A549 (cell line): ENCODE results near the gene ARHGAP30. TPM values are rescaled to one million over a fixed set of nuclear protein-coding genes. Genes with fewer than 3 reads are reported as not detected.

Experiments
- ATAC-seq, 2 experiments: fragments of 200-7000 bp in 1 of 2; fragments of >200 bp in 1 of 2; cut with Nextera tagmentation in 1 of 2; cut with Tn5 transposase in 1 of 2; 3 replicates each; pipeline versions ENCODE4 v1.8.0 to v1.9.1; 2018 to 2020; ENCODE audit warnings: mild to moderate bottlenecking in 1 of 2, moderate library complexity in 1 of 2
- CTCF ChIA-PET: fragments of 300-600 bp; sonication (Branson Sonifier 250); formaldehyde crosslinking; extraction: SDS; loops from one replicate; lab custom pipeline; 2021; ENCODE audit warnings: antibody characterized with exemption, inconsistent platforms; lab: Yijun Ruan, JAX
- POLR2A ChIA-PET: fragments of 350-600 bp; formaldehyde crosslinking; extraction: SDS; loops from one replicate; lab custom pipeline; 2021; ENCODE audit warnings: antibody characterized with exemption, inconsistent platforms; lab: Yijun Ruan, JAX
- DNase-seq, 2 experiments: peaks; one replicate each; pipeline versions ENCODE4 v3.0.0 to v3.0.0-alpha.2; 2011 to 2016; ENCODE audit warnings: low read depth in 1 of 2, low spot score in 1 of 2
- FAIRE-seq: peaks from 2 replicates; lab custom pipeline; 2011; peaks lifted over from hg19 to GRCh38; lab: Jason Lieb, UNC
- H3K27ac ChIP-seq, 2 experiments: fragments of >200 bp; sonication (Bioruptor Twin); formaldehyde crosslinking; 3 replicates each; pipeline ENCODE4 v1.5.1; 2016 to 2017
- H3K4me1 ChIP-seq: fragments of >200 bp; sonication (Bioruptor Twin); formaldehyde crosslinking; 3 replicates; pipeline ENCODE4 v1.6.1; 2016
- H3K4me2 ChIP-seq: fragments of >200 bp; sonication (Bioruptor Twin); formaldehyde crosslinking; 3 replicates; pipeline ENCODE4 v1.6.1; 2016
- H3K4me3 ChIP-seq: fragments of >200 bp; sonication (Bioruptor Twin); formaldehyde crosslinking; 3 replicates; pipeline ENCODE4 v1.5.1; 2016
- H3K9me3 ChIP-seq: fragments of >200 bp; sonication (Bioruptor Twin); formaldehyde crosslinking; 3 replicates; pipeline ENCODE4 v1.6.1; 2016
- CBX2 ChIP-seq: fragments of 200-600 bp; sonication (generic); IDR thresholded peaks from 2 replicates; pipeline ENCODE4 v1.6.1; 2016; ENCODE audit warnings: low read depth, mild to moderate bottlenecking, borderline replicate concordance
- EHMT2 ChIP-seq: fragments of 200-600 bp; sonication (generic); IDR thresholded peaks from 2 replicates; pipeline ENCODE4 v1.6.1; 2016; ENCODE audit warnings: antibody characterized with exemption, low read depth, mild to moderate bottlenecking, moderate library complexity
- FOSB ChIP-seq: fragments of 250-450 bp; sonication (Bioruptor Pico); IDR thresholded peaks from 2 replicates; pipeline ENCODE4 v1.5.0; 2020; ENCODE audit warnings: mild to moderate bottlenecking, moderate library complexity
- HDAC2 ChIP-seq: fragments of 200-600 bp; sonication (generic); IDR thresholded peaks from 2 replicates; pipeline ENCODE4 v1.6.1; 2016
- HOXA7 ChIP-seq: fragments of 250-450 bp; sonication (Bioruptor Pico); IDR thresholded peaks from 2 replicates; pipeline ENCODE4 v1.5.0; 2020; ENCODE audit warnings: mild to moderate bottlenecking, moderate library complexity
- HOXB13 ChIP-seq: fragments of 250-450 bp; sonication (Bioruptor Pico); IDR thresholded peaks from 2 replicates; pipeline ENCODE4 v1.5.0; 2020; ENCODE audit warnings: low read depth, mild to moderate bottlenecking, moderate library complexity
- HOXB5 ChIP-seq: fragments of 250-450 bp; sonication (Bioruptor Pico); IDR thresholded peaks from 2 replicates; pipeline ENCODE4 v1.5.0; 2020; ENCODE audit warnings: mild to moderate bottlenecking, moderate library complexity
- JUN ChIP-seq, 2 experiments: fragments of >200 bp; sonication (Bioruptor Twin); formaldehyde crosslinking; IDR thresholded peaks; 2 replicates in 1 of 2; 3 replicates in 1 of 2; pipeline ENCODE4 v1.6.1; 2016 to 2017
- KDM5A ChIP-seq: fragments of 200-600 bp; sonication (generic); IDR thresholded peaks from 2 replicates; pipeline ENCODE4 v1.6.1; 2016; ENCODE audit warnings: antibody characterized with exemption, mild to moderate bottlenecking
- MAZ ChIP-seq: fragments of 150-350 bp; IDR thresholded peaks from 2 replicates; pipeline ENCODE4 v1.6.1; 2014; ENCODE audit warnings: antibody characterized with exemption, low read depth, low read length, borderline replicate concordance
- NFE2L2 ChIP-seq: fragments of 150-350 bp; conservative IDR thresholded peaks from 2 replicates; pipeline ENCODE4 v1.6.1; 2014; ENCODE audit warnings: low read length
- NR3C1 ChIP-seq: fragments of >200 bp; sonication (Bioruptor Twin); formaldehyde crosslinking; IDR thresholded peaks from 3 replicates; pipeline ENCODE4 v1.6.1; 2017
- PHF8 ChIP-seq: fragments of 200-600 bp; sonication (generic); IDR thresholded peaks from 2 replicates; pipeline ENCODE4 v1.6.1; 2016; ENCODE audit warnings: low read depth, mild to moderate bottlenecking, antibody characterized with exemption, moderate library complexity, borderline replicate concordance
- POLR2A ChIP-seq: IDR thresholded peaks from 2 replicates; pipeline ENCODE4 v1.6.1; 2012; ENCODE audit warnings: mild to moderate bottlenecking, low read length
- SREBF2 ChIP-seq: fragments of 450-650 bp; IDR thresholded peaks from 2 replicates; pipeline ENCODE4 v1.6.1; 2014; ENCODE audit warnings: mild to moderate bottlenecking, moderate library complexity
- ZFP36 ChIP-seq: fragments of 450-650 bp; IDR thresholded peaks from 2 replicates; pipeline ENCODE4 v1.6.1; 2014; ENCODE audit warnings: borderline replicate concordance; ENCODE audit not compliant: partially characterized antibody
- ZSCAN20 ChIP-seq: fragments of 250-450 bp; sonication (Bioruptor Pico); IDR thresholded peaks from 2 replicates; pipeline ENCODE4 v1.8.0; 2022; ENCODE audit warnings: mild to moderate bottlenecking, moderate library complexity
- WGBS: methylation state at CpG from one replicate; pipeline ENCODE4 v1.1.6; 2017; ENCODE audit errors: missing lambda C conversion rate; 5-methylcytosine and 5-hydroxymethylcytosine counted together
- polyA plus RNA-seq, 4 experiments: library from polyadenylated mRNA; depleted of rRNA in 3 of 4; stranded (reverse); fragments of >200 nt; fragmentation: RNase III in 1 of 4; extraction: RNeasy Plus Mini Kit Qiagen cat#74134 plus additional on column Dnase treatment in 1 of 4; gene quantifications; 2 replicates in 3 of 4; 3 replicates in 1 of 4; pipeline ENCODE4 v1.2.3, GENCODE V29; 2011 to 2017
- TF ChIP-seq, protein P1 (sequence below): fragments of >200 bp; sonication (Bioruptor Twin); formaldehyde crosslinking; IDR thresholded peaks from 3 replicates; pipeline ENCODE4 v1.5.1; 2016
- TF ChIP-seq, protein P2 (sequence below): fragments of 250-450 bp; sonication (Bioruptor Pico); IDR thresholded peaks from 2 replicates; pipeline ENCODE4 v1.5.0; 2020; ENCODE audit warnings: low read depth, mild to moderate bottlenecking, moderate library complexity
- TF ChIP-seq, protein P3 (sequence below): IDR thresholded peaks from 2 replicates; pipeline ENCODE4 v1.6.1; 2012; ENCODE audit warnings: low read depth, borderline replicate concordance
- TF ChIP-seq, protein P4 (sequence below): fragments of 150-350 bp; IDR thresholded peaks from 2 replicates; pipeline ENCODE4 v1.6.1; 2014; ENCODE audit warnings: low read depth, mild to moderate bottlenecking, low read length

The ARHGAP30 gene
- polyA plus RNA-seq, 2 of the 4 experiments (the other 2 are of a cell fraction), result 0.06 to 0.13 TPM

DNA sequence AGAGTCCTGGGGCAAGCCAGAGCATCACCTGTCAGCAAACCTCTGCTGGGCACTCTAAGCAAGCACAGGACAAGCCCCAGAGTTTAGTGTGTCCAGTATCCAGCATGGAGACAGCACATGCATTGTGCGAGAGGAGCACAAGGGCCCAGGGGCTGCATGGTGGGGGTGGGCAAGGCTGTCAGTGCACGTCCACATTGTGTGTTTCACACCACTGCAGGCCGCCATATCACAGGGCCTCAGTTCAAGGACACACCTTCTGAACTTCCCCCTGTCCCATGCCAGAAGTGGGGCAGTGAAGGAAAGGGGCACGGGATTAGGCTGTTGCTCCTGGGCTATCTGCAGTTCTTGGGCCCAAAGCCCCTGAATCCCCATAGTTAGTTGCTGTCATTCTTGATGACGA, 30.1 kb downstream of the ARHGAP30 start:
- Histone ChIP-seq H3K4me1 (peaks cover 5% of the 10 kb centered on the region), H3K4me3 (no peak overlapping the region), H3K4me2 (no peak overlapping the region), H3K9me3 (no peaks in the 10 kb centered on the region)
- POLR2A ChIA-PET, result interaction anchor here (0.8 to 1.5 kb wide), 2 partner anchors 18 to 42 kb away, joined by 6 to 10 read pairs; no protein-coding TSS in a partner anchor
- peak in 1 of 2 experiments; percentile 30; a peak in 1 of 6 replicates for ATAC-seq
- FAIRE-seq, result no peak
- 93% methylated on average over 2 of the region's 5 CpGs for WGBS
- DNase-seq, result no peak
- TF ChIP-seq JUN (IDR thresholded peaks at IDR 0.05) (no peak), HOXB5 (CRISPR knock-in tag) (no peak), FOSB (CRISPR knock-in tag) (no peak), NR3C1 (no peak), SREBF2 (no peak), ZSCAN20 (CRISPR knock-in tag) (no peak), POLR2A (no peak), KDM5A (no peak), HDAC2 (no peak), HOXA7 (no peak), CBX2 (no peak), EHMT2 (no peak), ZFP36 (no peak)
- TF ChIP-seq, protein P1, sequence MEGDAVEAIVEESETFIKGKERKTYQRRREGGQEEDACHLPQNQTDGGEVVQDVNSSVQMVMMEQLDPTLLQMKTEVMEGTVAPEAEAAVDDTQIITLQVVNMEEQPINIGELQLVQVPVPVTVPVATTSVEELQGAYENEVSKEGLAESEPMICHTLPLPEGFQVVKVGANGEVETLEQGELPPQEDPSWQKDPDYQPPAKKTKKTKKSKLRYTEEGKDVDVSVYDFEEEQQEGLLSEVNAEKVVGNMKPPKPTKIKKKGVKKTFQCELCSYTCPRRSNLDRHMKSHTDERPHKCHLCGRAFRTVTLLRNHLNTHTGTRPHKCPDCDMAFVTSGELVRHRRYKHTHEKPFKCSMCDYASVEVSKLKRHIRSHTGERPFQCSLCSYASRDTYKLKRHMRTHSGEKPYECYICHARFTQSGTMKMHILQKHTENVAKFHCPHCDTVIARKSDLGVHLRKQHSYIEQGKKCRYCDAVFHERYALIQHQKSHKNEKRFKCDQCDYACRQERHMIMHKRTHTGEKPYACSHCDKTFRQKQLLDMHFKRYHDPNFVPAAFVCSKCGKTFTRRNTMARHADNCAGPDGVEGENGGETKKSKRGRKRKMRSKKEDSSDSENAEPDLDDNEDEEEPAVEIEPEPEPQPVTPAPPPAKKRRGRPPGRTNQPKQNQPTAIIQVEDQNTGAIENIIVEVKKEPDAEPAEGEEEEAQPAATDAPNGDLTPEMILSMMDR, result no peak
- TF ChIP-seq, protein P2, sequence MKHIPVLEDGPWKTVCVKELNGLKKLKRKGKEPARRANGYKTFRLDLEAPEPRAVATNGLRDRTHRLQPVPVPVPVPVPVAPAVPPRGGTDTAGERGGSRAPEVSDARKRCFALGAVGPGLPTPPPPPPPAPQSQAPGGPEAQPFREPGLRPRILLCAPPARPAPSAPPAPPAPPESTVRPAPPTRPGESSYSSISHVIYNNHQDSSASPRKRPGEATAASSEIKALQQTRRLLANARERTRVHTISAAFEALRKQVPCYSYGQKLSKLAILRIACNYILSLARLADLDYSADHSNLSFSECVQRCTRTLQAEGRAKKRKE, result no peak
- TF ChIP-seq, all 56 proteins: peak for 0
- H3K27ac ChIP-seq, result no peak overlapping the region
- CTCF ChIA-PET, result interaction anchor here (0.7 to 2.0 kb wide), 8 partner anchors 14 to 101 kb away, joined by 3 to 13 read pairs (median 3); no protein-coding TSS in a partner anchor

DNA sequence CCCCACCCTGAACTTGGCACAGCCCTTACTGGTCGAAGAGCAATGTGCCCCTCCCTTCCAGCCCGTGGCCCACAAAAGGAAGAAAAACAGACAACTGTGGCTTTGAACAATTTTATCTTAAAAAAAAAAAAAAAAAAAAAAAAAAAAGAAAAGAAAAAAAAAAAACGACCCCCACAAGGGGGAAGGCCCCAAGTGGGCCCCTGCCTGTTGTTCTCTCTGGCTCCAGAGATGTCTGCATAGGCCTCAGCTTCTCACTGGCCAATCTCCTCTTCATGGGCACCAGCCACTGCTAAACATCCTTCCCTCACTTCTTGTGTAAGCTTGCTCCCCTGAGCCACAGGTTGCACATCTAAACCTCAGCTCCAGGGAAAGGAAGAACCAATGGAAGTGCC, 30.5 kb downstream of the ARHGAP30 start:
- 61% methylated on average over 3 of the region's 3 CpGs for WGBS
- ATAC-seq (no peak), DNase-seq (no peak), FAIRE-seq (no peak)
- TF ChIP-seq PHF8 (no peak), MAZ (no peak), NFE2L2 (no peak), FOSB (CRISPR knock-in tag) (no peak), HOXB13 (CRISPR knock-in tag) (no peak)
- TF ChIP-seq, protein P3, sequence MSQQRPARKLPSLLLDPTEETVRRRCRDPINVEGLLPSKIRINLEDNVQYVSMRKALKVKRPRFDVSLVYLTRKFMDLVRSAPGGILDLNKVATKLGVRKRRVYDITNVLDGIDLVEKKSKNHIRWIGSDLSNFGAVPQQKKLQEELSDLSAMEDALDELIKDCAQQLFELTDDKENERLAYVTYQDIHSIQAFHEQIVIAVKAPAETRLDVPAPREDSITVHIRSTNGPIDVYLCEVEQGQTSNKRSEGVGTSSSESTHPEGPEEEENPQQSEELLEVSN, result no peak
- TF ChIP-seq, protein P4, sequence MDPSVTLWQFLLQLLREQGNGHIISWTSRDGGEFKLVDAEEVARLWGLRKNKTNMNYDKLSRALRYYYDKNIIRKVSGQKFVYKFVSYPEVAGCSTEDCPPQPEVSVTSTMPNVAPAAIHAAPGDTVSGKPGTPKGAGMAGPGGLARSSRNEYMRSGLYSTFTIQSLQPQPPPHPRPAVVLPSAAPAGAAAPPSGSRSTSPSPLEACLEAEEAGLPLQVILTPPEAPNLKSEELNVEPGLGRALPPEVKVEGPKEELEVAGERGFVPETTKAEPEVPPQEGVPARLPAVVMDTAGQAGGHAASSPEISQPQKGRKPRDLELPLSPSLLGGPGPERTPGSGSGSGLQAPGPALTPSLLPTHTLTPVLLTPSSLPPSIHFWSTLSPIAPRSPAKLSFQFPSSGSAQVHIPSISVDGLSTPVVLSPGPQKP, result no peak
- Histone ChIP-seq H3K9me3 (no peaks in the 10 kb centered on the region), H3K27ac (no peak overlapping the region), H3K4me2 (no peak overlapping the region), H3K4me1 (peaks cover 1% of the 10 kb centered on the region; the same call in 2 of the 3 replicates), H3K4me3 (no peak overlapping the region)
- ChIA-PET CTCF (interaction anchor here (0.7 to 2.0 kb wide), 3 partner anchors 41 to 58 kb away, joined by 3 to 13 read pairs (median 3); no protein-coding TSS in a partner anchor), POLR2A (interaction anchor here (0.8 to 1.5 kb wide), 2 partner anchors 17 to 42 kb away, joined by 6 to 10 read pairs; no protein-coding TSS in a partner anchor)
